Stimulated activated CD8-positive, alpha-beta memory T cell treated with anti-CD3 and anti-CD28 coated beads, Interleukin-12 subunit alpha, Interleukin-12 subunit beta, amount 100 ng/mL, for 24 hours (primary cell): ENCODE data around the gene EPHB1.

Experiments
- DNase-seq: peaks from one replicate; pipeline ENCODE4 v3.0.0-alpha.2; 2020; ENCODE audit errors: extremely low read depth

Gene EPHB1

GRCh38 chr3:135159681-135160247 is 364.7 kb downstream of the EPHB1 start:
- no peak for DNase-seq

GRCh38 chr3:135161425-135161824 is 366.4 kb downstream of the EPHB1 start:
- no peak for DNase-seq

GRCh38 chr3:135163701-135164100 is 368.6 kb downstream of the EPHB1 start:
- DNase-seq: no peak

- no peak for DNase-seq
Observed at GRCh38 chr3:135165260-135165659, 370.2 kb downstream of the EPHB1 start.

GRCh38 chr3:135166266-135166825 is 371.3 kb downstream of the EPHB1 start:
- DNase-seq: no peak

- DNase-seq: no peak
Observed at GRCh38 chr3:135168822-135169221, 373.8 kb downstream of the EPHB1 start.

GRCh38 chr3:135169651-135170050 is 374.6 kb downstream of the EPHB1 start:
- DNase-seq: no peak

- DNase-seq: no peak
Observed at GRCh38 chr3:135170732-135171131, 375.7 kb downstream of the EPHB1 start.

GRCh38 chr3:135172191-135172869 is 377.3 kb downstream of the EPHB1 start:
- no peak for DNase-seq

- no peak for DNase-seq
Observed at GRCh38 chr3:135175728-135176277, 380.7 kb downstream of the EPHB1 start.

GRCh38 chr3:135176881-135177280 is 381.8 kb downstream of the EPHB1 start:
- DNase-seq: no peak

- DNase-seq: no peak
Observed at GRCh38 chr3:135178566-135178965, 383.5 kb downstream of the EPHB1 start.

- no peak for DNase-seq
Observed at GRCh38 chr3:135181408-135181807, 386.3 kb downstream of the EPHB1 start.

GRCh38 chr3:135182364-135182998 is 387.4 kb downstream of the EPHB1 start:
- no peak for DNase-seq

GRCh38 chr3:135190658-135191057 is 395.6 kb downstream of the EPHB1 start:
- DNase-seq: no peak

- DNase-seq: no peak
Observed at GRCh38 chr3:135191708-135192107, 396.6 kb downstream of the EPHB1 start.

- DNase-seq: no peak
Observed at GRCh38 chr3:135192929-135193328, 397.9 kb downstream of the EPHB1 start.

GRCh38 chr3:135197246-135197645 is 402.2 kb downstream of the EPHB1 start:
- DNase-seq: no peak

GRCh38 chr3:135197856-135198255 is 402.8 kb downstream of the EPHB1 start:
- no peak for DNase-seq

GRCh38 chr3:135199137-135199536 is 404.1 kb downstream of the EPHB1 start:
- DNase-seq: no peak

- DNase-seq: no peak
Observed at GRCh38 chr3:135203026-135203425, 408.0 kb downstream of the EPHB1 start.

- DNase-seq: no peak
Observed at GRCh38 chr3:135213213-135213612, 418.2 kb downstream of the EPHB1 start.

- no peak for DNase-seq
Observed at GRCh38 chr3:135213822-135214221, 418.8 kb downstream of the EPHB1 start.
